ENCODE measurements around the gene RFFL.
"Not testable (repeated sequence)": the region's sequence is repeated elsewhere in the genome, so short reads cannot be mapped to it uniquely, and the experiment has no call there.

Gene RFFL, protein sequence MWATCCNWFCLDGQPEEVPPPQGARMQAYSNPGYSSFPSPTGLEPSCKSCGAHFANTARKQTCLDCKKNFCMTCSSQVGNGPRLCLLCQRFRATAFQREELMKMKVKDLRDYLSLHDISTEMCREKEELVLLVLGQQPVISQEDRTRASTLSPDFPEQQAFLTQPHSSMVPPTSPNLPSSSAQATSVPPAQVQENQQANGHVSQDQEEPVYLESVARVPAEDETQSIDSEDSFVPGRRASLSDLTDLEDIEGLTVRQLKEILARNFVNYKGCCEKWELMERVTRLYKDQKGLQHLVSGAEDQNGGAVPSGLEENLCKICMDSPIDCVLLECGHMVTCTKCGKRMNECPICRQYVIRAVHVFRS

DNA sequence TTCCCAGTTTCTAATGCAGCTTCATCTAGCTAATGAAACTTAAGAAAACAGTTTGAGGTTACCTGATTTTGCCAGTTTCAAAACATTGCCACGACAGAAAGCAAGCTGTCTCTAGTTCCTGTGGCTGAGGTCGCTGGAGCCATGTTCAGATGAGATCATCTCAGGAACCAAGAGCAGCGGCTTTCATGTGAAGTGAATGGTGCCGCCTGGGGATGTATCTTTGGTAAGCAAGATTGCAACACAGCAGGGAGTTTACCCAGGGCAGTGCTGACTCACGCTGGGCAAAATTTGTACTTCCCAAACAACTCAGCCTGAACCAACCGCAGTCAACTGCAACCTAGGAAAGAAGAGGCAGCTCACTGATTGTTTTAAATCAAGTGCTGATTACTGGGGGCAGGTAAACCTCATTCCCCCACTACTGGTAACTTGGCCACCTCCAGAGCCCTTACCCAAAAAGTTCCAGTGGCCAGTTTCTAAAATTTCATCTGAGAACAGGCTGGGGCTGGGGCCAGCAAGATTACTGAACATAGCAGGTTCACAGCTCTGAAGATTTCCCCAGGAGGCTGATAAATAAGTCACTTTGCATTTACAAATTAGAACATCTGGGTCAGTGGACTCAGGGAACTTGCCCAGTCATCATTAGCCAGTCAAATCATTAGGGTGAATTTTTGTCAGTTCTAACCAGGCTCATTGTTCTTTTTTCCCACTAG is at the start of gene RFFL:
Gene RFFL, minus strand, starts transcription at position 194 of the 710 bp plus-strand sequence. CDS start 37,154 bp downstream, outside the sequence.
- DNase-seq = no peak

DNA sequence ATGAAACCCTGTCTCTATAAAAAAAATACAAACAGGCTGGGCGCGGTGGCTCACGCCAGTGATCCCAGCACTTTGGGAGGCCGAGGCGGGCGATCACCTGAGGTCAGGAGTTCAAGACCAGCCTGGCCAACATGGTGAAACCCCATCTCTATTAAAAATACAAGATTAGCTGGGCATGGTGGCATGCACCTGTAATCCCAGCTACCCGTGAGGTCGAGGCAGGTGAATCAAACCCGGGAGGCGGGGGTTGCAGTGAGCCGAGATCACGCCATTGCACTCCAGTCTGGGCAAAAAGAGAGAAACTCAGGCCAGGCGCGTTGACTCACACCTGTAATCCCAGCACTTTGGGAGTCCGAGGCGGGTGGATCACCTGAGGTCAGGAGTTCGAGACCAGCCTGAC is 47.3 kb upstream of the RFFL start:
- not testable (repeated sequence) for DNase-seq

DNA sequence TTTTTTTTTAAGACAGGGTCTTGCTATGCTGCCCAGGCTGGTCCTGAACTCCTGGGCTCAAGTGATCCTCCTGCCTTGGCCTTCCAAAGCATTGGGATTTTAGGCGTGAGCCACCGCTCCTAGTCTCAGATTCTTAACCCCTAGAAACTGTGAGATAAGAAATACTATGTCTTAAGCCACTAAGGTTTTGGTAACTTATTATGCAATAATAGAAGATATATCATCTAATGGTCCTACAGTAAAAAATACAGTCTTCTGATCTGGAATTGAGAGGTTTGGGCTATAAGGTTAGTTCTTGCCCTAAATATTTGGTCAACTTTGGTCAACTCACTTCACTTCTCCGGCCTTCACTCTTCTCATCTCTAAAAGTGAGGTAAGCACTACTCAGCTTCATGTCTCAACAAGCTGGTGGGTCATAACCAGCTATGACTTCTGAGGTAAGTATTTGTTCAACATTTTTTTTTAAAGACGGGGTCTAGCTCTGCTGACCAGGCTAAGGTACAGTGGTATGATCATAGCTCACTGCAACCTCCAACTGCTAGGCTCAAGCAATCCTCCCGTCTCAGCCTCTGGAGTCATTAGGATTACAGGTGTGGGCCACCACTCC is 41.4 kb upstream of the RFFL start:
- DNase-seq = no peak

DNA sequence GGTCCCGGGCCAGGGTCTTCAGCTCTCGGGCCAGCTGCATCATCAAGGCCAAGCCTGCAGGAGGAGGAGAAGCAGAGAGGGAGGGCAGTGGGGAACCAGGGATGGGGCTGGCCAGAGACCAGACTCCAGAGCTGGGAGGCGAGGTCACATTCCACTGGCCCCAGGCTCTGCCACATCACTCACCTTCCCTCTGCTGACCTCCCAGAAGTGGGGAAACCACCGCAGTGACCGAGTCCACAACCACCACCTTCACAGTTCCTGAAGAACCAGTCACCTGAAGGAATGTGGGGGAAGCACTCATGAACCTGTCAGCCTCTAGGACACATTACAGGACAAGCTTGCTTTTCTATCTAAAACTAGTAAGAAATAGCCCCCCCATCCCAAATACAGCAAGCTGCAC is 39.8 kb upstream of the RFFL start:
- no peak for DNase-seq

DNA sequence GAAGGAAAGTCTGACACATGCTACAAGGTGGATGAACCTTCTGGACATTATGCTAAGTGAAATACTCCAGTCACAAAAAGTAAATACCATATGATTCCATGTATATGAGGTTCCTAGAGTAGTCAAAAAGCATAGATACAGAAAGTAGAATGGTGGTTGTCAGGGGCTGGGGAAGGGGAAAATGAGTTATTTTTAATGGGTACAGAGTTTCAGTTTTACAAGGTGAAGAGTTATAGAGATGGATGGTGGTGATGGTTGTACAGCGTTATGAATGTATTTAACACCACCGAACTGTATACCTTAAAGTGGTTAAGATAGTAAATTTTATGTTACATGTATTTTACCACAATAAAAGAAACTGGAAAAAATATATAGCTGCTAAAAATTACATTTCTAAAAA is 38.2 kb upstream of the RFFL start:
- DNase-seq = no peak

DNA sequence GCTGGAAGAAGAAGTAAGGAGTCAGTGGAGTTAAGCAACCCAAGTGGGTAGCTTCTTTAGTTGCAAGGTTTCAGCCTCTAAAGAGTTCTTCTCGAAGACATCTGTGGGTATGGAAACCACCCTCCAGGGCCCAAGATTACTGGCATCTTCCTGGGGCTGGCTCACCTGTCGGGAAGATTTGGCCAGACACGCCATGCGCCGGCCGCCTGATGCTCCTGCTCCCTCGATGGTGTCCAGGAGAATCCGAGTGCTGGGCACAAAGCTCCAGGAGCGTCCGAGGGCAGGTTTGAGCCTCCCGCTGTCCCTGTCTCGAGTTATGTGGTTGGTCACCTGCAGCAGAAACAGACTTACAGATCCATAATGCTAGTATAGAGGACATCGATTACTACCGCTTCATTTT is 37.5 kb upstream of the RFFL start:
- DNase-seq = no peak

DNA sequence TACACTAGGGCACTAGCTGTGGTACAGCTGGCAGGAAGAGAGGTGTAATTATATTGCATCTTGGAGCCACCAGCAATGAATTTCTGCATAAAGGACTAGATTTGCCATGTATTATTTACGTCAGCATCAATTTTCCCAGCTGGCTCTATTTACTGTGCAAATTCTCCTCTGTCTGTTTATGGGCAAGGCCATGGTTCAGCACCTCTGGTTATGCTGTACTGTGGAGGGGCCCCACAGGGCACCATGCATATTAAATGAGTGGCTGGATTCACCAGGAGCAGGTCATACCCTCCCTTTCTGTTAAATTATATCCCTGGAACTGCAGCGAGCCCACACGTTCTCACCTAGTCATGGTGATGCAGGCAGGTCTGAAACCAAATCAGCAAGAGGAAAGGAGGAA is 36.4 kb upstream of the RFFL start:
- DNase-seq = no peak

DNA sequence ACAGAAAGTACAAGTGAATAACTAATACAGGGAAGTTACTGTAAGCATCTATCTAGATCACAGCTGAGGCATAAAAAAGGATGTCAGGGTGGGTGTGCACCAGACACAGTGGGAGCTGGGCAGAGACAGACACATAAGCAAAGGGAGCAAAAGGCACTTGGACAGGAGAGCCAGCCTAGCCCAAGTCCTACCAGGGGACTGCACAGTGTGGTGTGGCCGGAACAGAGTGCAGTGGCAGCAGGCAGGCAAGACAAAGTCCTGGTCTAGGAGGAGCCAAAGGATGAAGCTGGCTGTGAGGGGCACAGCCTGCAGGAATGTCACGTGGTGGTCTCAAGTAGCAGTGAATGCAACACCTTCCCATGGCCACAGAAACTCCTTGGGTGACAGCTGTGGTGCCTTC is 34.3 kb upstream of the RFFL start:
- DNase-seq = no peak

DNA sequence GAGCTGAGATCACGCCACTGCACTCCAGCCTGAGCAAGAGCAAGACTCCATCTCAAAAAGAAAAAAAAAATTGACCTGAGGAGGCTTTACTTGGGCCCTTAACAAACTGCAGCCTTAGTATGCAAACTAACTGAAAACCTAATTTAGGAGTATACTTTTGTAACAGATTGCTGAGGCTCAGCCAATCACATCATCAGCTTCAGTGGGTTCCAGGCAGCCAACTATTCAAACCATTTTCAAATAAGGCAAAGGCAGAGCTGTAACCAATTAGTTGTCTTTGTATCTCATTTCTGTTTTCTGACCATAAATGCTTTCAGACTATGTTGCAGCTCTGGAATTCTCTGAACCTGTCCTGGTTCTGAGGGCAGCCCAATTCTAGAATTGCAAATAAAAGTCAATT is 32.2 kb upstream of the RFFL start:
- no peak for DNase-seq

DNA sequence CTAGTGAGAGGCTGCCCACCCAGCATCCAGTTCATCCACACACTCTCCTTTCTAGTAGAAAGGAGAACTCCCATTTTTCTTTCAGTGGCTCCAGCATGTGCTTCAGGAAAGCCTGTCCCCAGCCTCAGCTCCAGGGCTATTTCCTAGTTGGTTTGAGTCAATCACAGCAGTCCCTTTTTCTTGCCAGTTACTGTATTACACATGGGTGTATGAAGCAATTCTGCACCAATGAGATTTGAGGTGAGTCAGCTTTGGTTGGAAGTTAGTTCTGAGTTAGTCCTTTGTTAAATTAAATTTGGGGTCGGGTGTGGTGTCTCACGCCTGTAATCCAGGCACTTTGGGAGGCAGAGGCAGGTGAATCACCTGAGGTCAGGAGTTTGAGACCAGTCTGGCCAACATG is 31.4 kb upstream of the RFFL start:
- no peak for DNase-seq

DNA sequence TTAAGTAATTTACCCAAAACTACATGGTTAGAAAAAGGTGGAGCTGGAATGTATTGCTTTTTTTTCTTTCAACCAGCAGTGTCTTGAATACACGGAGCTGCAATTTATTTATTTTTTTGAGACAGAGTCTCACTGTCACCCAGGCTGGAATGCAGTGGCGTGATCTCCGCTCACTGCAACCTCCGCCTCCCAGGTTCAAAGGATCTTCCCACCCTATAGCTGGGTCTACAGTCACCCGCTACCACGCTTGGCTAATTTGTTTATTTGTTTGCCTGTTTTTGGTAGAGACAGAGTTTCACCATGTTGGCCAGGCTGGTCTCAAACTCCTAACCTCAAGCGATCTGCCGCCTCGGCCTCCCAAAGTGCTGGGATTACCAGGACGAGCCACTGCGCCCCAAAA is 27.2 kb upstream of the RFFL start:
- not testable (repeated sequence) for DNase-seq

DNA sequence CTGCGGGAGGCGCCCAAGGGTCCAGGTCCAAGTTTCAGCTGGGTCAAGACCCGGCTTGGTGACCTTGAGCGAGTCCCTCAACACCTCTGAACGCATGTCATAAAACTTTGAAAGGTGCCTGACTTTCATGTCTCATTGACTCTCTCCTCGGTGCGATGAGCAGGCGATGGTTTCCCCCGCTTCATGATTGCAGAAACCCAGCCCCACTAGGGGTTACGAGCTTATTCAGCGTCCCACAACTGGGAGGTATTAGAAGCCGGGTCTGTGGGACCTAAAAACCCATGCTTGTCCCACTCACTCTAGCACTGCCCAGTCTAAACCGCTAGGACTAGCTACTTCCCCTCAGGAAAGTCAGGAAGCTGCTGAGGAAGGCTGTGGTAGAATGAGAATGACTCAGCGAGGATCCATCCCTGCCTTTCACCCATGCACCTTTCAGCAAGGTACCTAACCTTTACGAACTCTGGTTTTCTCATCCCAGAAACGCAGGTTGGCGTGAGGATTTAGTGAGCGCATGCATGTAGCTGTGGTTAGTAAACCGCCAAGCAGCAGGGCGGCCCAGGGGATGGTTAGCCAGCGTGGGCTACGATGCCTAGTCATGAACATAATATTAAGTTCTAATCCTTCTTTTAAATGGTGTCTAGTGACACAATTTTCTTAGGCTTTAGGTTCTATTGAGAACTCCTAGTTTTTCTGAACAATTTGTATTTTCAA is 26.2 kb upstream of the RFFL start:
- DNase-seq = no peak

DNA sequence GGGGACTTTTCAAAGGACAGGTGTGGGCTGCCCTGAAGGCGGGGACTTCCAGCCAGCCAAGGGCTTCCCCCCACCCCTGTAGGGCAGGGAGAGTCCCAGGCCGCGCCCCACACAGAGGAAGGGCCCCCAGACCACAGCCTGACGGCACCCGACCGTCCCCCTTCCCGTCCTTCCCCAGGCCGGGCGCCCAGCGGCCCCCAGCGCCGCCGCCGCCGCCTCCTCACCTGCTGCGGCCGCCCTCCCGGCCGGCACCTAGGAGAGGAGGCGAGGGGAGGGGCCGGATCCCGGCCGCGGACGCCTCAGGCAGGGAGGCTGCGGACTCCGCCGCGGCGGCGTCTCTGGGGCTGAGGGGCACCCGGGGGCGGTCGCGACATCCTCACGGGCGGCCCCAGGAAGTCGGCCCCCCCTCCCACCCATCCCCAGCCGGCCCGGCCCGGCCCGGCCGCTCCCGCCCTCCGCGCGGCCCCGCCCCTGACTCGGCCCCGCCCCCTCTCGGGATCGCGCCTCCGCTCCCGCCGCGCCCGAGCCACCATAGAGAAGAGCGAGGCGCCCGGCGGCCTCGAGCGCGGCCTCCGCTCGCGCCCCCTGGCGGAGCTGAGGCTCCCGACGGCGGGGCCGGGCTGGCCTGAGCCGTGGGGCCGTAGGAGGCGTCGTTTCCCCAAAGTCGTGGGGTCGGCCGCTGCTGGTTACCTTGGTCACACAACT is 25.5 kb upstream of the RFFL start:
- peak; percentile 76 for DNase-seq

DNA sequence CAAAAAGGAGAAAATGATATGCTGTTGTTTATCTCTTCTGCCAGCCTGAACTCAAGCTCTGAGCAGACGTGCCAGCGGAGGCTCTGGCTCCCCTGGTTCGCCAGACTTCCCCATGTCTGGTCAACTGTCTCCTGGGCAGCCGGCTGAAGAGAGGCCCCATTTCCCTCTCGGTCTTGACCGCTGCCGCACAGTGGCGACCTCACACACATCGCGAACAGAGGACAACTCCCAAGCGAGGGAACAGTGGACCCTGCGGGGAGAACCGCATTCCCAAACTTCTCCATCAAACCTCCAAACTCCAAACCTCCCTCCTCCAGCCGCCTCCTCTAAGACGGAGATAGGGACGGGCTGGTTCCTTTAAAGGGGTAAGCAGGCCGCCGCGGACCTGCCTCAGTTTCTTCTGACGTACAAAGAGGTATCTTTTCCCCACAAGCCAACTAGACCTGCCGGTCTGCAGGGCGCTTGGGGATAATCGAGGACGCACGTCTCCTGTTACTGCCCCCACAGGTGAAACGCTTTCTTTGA is 24.9 kb upstream of the RFFL start:
- peak; percentile 13 for DNase-seq

DNA sequence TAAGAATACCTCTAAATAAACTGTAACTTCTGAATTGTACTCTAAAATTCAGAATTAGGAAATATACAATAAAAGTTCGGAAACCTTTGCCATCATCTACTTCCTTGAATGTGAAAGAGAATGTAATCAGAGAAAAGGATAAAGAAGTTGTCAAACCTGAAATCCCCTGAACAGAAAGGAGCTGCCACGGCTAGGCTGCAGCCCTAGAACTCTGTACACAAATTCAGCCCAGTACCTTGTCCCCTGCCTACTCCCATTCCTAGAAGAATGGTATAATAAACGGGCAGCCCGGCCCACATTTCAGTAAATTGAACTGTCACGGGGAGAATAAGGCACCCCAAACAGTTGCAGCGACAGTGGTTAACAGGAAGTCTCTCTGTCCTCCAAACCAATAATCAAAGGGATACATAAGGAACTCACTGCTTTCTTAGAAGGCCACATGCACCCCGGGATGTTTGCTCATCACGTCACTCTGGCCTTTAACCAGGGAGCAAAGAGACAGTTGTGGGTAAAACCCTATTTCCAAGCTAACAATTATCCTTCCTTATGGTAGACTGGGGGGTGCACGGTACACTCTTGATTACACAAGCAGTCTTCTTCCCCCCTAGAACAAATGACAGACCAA is 24.3 kb upstream of the RFFL start:
- DNase-seq = no peak

DNA sequence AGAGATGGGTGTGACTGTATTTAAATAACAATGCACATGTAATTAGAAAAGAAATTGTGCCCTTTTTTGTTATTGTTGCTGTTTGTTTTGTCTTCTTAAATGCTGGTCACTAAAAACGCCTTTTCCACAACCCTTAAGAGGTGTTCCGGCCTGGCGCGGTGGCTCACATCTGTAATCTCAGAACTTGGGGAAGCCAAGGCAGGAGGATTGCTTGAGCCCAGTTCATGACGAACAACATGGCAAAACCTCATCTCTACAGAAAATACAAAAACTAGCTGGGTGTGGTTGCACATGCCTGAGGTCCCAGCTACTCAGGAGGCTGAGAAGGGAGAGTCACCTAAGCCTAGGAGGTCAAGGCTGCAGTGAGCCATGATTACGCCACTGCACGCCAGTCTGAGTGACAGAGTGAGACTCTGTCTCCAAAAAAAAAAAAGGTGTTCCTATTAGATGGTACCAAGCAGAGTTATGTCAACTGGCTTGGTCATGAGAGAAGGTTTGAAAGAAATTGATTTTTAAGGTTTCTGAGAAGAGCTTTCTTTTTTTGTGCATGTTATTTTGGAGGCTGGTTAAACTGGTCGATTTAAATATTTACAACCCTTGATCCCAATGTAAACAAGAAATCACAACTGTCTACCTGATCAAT is 23.5 kb upstream of the RFFL start:
- no peak for DNase-seq

DNA sequence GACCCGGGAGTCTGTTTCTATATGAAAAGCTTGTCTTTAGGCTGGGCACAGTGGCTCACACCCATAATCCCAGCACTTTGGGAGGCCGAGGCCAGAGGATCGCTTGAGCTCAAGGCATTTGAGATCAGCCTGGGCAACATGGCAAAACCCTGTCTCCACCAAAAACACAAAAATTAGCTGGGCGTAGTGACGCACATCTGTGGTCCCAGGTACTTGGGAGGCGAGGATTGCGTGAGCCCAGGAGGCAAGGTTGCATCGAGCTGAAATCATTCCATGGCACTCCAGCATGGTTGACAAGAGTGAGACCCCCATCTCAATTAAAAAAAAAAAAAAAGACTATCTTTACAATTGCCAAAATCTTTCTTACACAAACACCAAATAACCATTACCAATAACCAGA is 22.7 kb upstream of the RFFL start:
- no peak for DNase-seq

DNA sequence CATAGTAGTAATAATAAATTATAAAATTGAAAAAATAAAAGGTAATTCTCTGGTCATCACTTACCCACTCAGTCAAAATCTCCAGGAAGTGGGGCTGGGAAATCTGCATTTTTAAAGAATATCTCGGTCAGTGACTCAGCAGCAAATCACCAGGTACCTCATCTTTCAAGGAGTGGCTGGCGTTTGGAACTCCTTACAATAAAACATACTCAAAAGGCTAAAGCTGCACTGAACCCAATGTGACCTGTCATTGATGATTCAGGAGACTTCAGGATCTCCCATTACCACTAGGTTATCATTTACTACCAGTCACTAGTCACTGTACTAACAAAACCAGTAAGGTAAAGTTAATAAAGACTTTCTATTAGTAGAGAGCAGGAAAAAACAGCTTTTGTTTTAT is 21.5 kb upstream of the RFFL start:
- no peak for DNase-seq

DNA sequence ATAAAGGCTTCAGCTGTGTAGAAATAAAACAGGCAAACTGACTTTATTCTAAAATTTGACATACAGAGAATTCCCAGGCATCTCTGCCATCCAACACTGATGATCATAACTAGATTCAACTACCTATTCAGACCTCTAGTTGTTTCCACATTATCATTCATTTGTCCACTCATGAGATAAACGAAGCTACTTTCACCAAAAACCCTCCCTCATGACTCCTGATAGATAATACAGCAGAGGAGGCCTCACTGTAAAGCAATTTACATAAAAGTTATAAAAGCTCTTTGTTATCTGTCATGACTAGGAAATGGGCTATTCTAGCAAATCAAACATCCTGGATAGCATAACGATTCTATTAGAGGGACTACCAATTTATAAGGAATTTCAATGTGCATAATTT is 19.6 kb upstream of the RFFL start:
- no peak for DNase-seq

DNA sequence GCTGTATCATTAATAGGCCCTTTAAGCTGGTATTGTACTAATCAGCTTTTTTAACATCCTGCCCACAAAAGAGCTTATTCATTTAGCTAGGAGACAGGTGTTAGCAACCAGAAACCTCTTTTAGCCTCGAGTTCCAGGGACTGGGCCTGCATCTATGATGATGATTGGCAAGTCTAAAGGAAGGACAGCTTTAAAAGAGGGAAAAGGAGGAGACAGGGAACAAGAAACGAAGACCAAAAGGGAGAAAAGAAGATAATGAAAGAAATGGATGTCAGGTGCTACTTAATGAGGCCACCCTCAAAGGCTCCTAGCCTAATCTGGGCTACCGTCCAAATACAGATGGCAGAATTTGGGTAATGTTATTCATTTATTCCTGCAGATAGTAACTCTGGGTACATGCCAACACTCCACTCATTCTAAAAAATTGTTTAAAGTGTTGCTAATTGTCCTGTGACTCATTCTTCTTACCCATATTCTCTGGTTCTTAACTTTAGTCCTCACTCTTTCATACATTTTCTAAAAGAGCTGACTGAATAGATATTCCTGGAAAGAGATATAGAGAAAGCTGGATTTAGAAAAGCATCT is 18.7 kb upstream of the RFFL start:
- peak; percentile 91 for DNase-seq

DNA sequence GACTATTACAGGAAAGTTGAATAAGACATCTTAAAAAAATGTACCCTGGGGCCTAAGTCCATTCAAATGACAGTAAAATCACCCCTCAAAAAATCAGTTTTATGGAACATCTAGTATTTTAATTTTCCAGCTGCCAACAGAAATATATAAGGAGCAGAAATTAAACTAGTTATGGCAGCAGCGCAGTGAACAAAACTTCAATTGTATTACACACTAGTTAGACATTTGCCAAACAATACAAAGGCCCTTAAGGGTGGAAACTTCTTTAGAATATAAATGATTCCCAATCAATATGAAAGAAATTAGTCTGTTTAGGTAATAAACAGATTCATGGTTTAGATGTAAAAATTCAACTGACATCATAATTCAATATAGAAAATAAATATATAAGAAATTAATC is 18.1 kb upstream of the RFFL start:
- no peak for DNase-seq

Measured in NCI-H1105 treated with DMSO at 0.1 percent for 48 hours (cell line).